A549 (cell line): ENCODE measurements around the gene DMC1. TPM values are rescaled to one million over a fixed set of nuclear protein-coding genes. Genes with fewer than 3 reads are reported as not detected.

Experiments
- ATAC-seq, 2 experiments: fragments of 200-7000 bp in 1 of 2; fragments of >200 bp in 1 of 2; cut with Nextera tagmentation in 1 of 2; cut with Tn5 transposase in 1 of 2; 3 replicates each; pipeline versions ENCODE4 v1.8.0 to v1.9.1; 2018 to 2020; ENCODE audit warnings: mild to moderate bottlenecking in 1 of 2, moderate library complexity in 1 of 2
- CTCF ChIA-PET: fragments of 300-600 bp; sonication (Branson Sonifier 250); formaldehyde crosslinking; extraction: SDS; loops from one replicate; lab custom pipeline; 2021; ENCODE audit warnings: antibody characterized with exemption, inconsistent platforms; lab: Yijun Ruan, JAX
- POLR2A ChIA-PET: fragments of 350-600 bp; formaldehyde crosslinking; extraction: SDS; loops from one replicate; lab custom pipeline; 2021; ENCODE audit warnings: antibody characterized with exemption, inconsistent platforms; lab: Yijun Ruan, JAX
- DNase-seq, 2 experiments: peaks; one replicate each; pipeline versions ENCODE4 v3.0.0 to v3.0.0-alpha.2; 2011 to 2016; ENCODE audit warnings: low read depth in 1 of 2, low spot score in 1 of 2
- FAIRE-seq: peaks from 2 replicates; lab custom pipeline; 2011; peaks lifted over from hg19 to GRCh38; lab: Jason Lieb, UNC
- H3K27ac ChIP-seq, 2 experiments: fragments of >200 bp; sonication (Bioruptor Twin); formaldehyde crosslinking; 3 replicates each; pipeline ENCODE4 v1.5.1; 2016 to 2017
- H3K4me1 ChIP-seq: fragments of >200 bp; sonication (Bioruptor Twin); formaldehyde crosslinking; 3 replicates; pipeline ENCODE4 v1.6.1; 2016
- H3K4me2 ChIP-seq: fragments of >200 bp; sonication (Bioruptor Twin); formaldehyde crosslinking; 3 replicates; pipeline ENCODE4 v1.6.1; 2016
- H3K4me3 ChIP-seq: fragments of >200 bp; sonication (Bioruptor Twin); formaldehyde crosslinking; 3 replicates; pipeline ENCODE4 v1.5.1; 2016
- H3K9me3 ChIP-seq: fragments of >200 bp; sonication (Bioruptor Twin); formaldehyde crosslinking; 3 replicates; pipeline ENCODE4 v1.6.1; 2016
- CHD4 ChIP-seq: fragments of 200-600 bp; sonication (generic); IDR thresholded peaks from 2 replicates; pipeline ENCODE4 v1.6.1; 2016; ENCODE audit warnings: antibody characterized with exemption, mild to moderate bottlenecking, borderline replicate concordance
- EHF ChIP-seq: fragments of 250-450 bp; sonication (Bioruptor Pico); IDR thresholded peaks from 2 replicates; pipeline ENCODE4 v1.5.0; 2020; ENCODE audit warnings: mild to moderate bottlenecking
- EHMT2 ChIP-seq: fragments of 200-600 bp; sonication (generic); IDR thresholded peaks from 2 replicates; pipeline ENCODE4 v1.6.1; 2016; ENCODE audit warnings: antibody characterized with exemption, low read depth, mild to moderate bottlenecking, moderate library complexity
- FOSB ChIP-seq: fragments of 250-450 bp; sonication (Bioruptor Pico); IDR thresholded peaks from 2 replicates; pipeline ENCODE4 v1.5.0; 2020; ENCODE audit warnings: mild to moderate bottlenecking, moderate library complexity
- GATA3 ChIP-seq: IDR thresholded peaks from 2 replicates; pipeline ENCODE4 v1.6.1; 2012; ENCODE audit warnings: borderline replicate concordance
- HMGXB4 ChIP-seq: fragments of 250-450 bp; sonication (Bioruptor Pico); IDR thresholded peaks from 2 replicates; pipeline ENCODE4 v1.5.0; 2021; ENCODE audit warnings: mild to moderate bottlenecking, moderate library complexity, borderline replicate concordance
- HOXB5 ChIP-seq: fragments of 250-450 bp; sonication (Bioruptor Pico); IDR thresholded peaks from 2 replicates; pipeline ENCODE4 v1.5.0; 2020; ENCODE audit warnings: mild to moderate bottlenecking, moderate library complexity
- JUNB ChIP-seq: fragments of >200 bp; sonication (Bioruptor Twin); formaldehyde crosslinking; IDR thresholded peaks from 2 replicates; pipeline ENCODE4 v1.6.1; 2016
- KDM5A ChIP-seq: fragments of 200-600 bp; sonication (generic); IDR thresholded peaks from 2 replicates; pipeline ENCODE4 v1.6.1; 2016; ENCODE audit warnings: antibody characterized with exemption, mild to moderate bottlenecking
- MAZ ChIP-seq: fragments of 150-350 bp; IDR thresholded peaks from 2 replicates; pipeline ENCODE4 v1.6.1; 2014; ENCODE audit warnings: antibody characterized with exemption, low read depth, low read length, borderline replicate concordance
- SREBF2 ChIP-seq: fragments of 450-650 bp; IDR thresholded peaks from 2 replicates; pipeline ENCODE4 v1.6.1; 2014; ENCODE audit warnings: mild to moderate bottlenecking, moderate library complexity
- USF2 ChIP-seq: fragments of 450-650 bp; IDR thresholded peaks from 2 replicates; pipeline ENCODE4 v1.6.1; 2014; ENCODE audit warnings: antibody characterized with exemption
- ZSCAN20 ChIP-seq: fragments of 250-450 bp; sonication (Bioruptor Pico); IDR thresholded peaks from 2 replicates; pipeline ENCODE4 v1.8.0; 2022; ENCODE audit warnings: mild to moderate bottlenecking, moderate library complexity
- WGBS: methylation state at CpG from one replicate; pipeline ENCODE4 v1.1.6; 2017; ENCODE audit errors: missing lambda C conversion rate; 5-methylcytosine and 5-hydroxymethylcytosine counted together
- polyA plus RNA-seq, 4 experiments: library from polyadenylated mRNA; depleted of rRNA in 3 of 4; stranded (reverse); fragments of >200 nt; fragmentation: RNase III in 1 of 4; extraction: RNeasy Plus Mini Kit Qiagen cat#74134 plus additional on column Dnase treatment in 1 of 4; gene quantifications; 2 replicates in 3 of 4; 3 replicates in 1 of 4; pipeline ENCODE4 v1.2.3, GENCODE V29; 2011 to 2017
- TF ChIP-seq, protein P1 (sequence below): fragments of 200-600 bp; sonication (generic); IDR thresholded peaks from 2 replicates; pipeline ENCODE4 v1.6.1; 2016; ENCODE audit warnings: antibody characterized with exemption, mild to moderate bottlenecking, moderate library complexity

DMC1 gene
- polyA plus RNA-seq, 2 of the 4 experiments (the other 2 are of a cell fraction), result 5.7 to 6.4 TPM

DNA sequence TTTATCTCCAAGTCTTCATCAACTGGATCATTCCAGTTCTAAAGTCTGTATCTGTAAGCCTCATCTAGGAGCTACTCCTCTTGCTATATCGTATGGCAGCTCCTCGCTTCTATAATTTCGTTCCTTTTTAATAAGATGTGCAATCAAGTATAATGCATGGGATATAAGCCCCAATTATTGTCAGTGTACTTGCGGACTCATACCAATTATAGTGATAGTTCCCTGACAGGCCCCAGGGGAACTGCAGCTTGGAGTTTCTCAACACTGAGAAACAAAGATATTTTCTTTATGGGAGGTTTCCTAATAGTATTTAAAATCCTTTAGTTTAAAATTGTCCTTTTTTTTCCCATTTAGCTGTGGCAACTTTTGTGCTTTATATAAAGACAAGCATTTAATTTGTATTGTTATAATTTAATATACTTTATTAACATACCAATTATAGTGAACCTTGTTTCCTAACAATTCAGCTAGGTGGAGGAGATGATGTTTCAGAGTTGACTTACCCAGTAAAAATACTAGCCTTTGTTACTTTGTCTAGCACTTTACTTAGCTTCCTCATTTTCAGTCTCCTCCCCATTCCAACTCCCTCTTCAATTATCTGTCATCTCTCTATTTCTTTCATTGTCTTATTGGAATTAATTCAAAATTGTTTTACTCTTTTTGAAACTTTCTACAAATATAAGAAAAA is 38.6 kb downstream of the DMC1 start (continued):
- no peak for TF ChIP-seq HMGXB4 (CRISPR knock-in tag)
- TF ChIP-seq, all 56 proteins: peak for 0

GRCh38 chr22:38524429-38524828 is 45.6 kb downstream of the DMC1 start:
- H3K4me2 ChIP-seq, result no peak overlapping the region
- CTCF ChIA-PET, result interaction anchor here (0.6 to 1.3 kb wide), 3 partner anchors 12 to 109 kb away, joined by 3 read pairs; no protein-coding TSS in a partner anchor
- H3K4me3 ChIP-seq, result no peak overlapping the region
- H3K27ac ChIP-seq, result no peak overlapping the region
- POLR2A ChIA-PET, result no interaction called here
- WGBS, result 68% methylated on average over 3 of the region's 3 CpGs
- TF ChIP-seq USF2 (no peak), ZSCAN20 (CRISPR knock-in tag) (no peak), EHF (CRISPR knock-in tag) (no peak)
- FAIRE-seq (no peak), DNase-seq (no peak), ATAC-seq (no peak)
- H3K9me3 ChIP-seq, result no peaks in the 10 kb centered on the region
- no peaks in the 10 kb centered on the region for H3K4me1 ChIP-seq

- WGBS, result 89% methylated on average over 5 of the region's 5 CpGs
- ChIA-PET CTCF (interaction anchor here (1.0 to 1.4 kb wide), 4 partner anchors 10 to 49 kb away, joined by 3 to 4 read pairs (median 3); no protein-coding TSS in a partner anchor), POLR2A (no interaction called here)
- H3K27ac ChIP-seq, result no peak overlapping the region
- no peak overlapping the region for H3K4me2 ChIP-seq
- ATAC-seq (no peak), FAIRE-seq (no peak), DNase-seq (no peak)
- no peak overlapping the region for H3K4me3 ChIP-seq
- no peaks in the 10 kb centered on the region for H3K4me1 ChIP-seq
- H3K9me3 ChIP-seq, result no peaks in the 10 kb centered on the region
- no peak for TF ChIP-seq MAZ
These were observed 46.5 kb downstream of the DMC1 start for GRCh38 chr22:38523479-38523878.

DNA sequence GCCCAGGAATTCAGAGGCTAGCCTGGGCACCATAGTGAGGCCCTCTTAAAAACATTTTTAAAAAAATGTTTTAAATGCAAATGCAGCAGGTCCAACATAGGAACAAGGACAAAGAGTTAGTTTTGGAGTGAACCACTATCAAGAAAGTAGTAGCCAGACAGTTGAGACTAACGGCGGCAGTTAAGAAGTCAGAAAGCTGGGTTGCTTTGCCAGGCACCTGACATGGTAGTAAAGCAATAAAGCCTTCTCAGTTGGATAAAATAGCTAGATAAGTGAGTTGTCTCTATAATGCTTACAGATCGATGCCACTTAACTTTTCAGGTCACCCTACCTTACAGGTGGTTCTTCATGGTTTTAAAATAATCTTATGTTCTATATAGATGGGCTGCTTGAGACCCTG is 47.0 kb downstream of the DMC1 start:
- FAIRE-seq (no peak), DNase-seq (no peak), ATAC-seq (no peak)
- Histone ChIP-seq H3K4me2 (no peak overlapping the region), H3K27ac (no peak overlapping the region), H3K9me3 (no peaks in the 10 kb centered on the region), H3K4me3 (no peak overlapping the region), H3K4me1 (no peaks in the 10 kb centered on the region)
- TF ChIP-seq HOXB5 (CRISPR knock-in tag) (no peak), CHD4 (no peak), KDM5A (no peak), SREBF2 (no peak), JUNB (no peak), GATA3 (no peak), FOSB (CRISPR knock-in tag) (no peak), EHMT2 (no peak)
- TF ChIP-seq, protein P1, sequence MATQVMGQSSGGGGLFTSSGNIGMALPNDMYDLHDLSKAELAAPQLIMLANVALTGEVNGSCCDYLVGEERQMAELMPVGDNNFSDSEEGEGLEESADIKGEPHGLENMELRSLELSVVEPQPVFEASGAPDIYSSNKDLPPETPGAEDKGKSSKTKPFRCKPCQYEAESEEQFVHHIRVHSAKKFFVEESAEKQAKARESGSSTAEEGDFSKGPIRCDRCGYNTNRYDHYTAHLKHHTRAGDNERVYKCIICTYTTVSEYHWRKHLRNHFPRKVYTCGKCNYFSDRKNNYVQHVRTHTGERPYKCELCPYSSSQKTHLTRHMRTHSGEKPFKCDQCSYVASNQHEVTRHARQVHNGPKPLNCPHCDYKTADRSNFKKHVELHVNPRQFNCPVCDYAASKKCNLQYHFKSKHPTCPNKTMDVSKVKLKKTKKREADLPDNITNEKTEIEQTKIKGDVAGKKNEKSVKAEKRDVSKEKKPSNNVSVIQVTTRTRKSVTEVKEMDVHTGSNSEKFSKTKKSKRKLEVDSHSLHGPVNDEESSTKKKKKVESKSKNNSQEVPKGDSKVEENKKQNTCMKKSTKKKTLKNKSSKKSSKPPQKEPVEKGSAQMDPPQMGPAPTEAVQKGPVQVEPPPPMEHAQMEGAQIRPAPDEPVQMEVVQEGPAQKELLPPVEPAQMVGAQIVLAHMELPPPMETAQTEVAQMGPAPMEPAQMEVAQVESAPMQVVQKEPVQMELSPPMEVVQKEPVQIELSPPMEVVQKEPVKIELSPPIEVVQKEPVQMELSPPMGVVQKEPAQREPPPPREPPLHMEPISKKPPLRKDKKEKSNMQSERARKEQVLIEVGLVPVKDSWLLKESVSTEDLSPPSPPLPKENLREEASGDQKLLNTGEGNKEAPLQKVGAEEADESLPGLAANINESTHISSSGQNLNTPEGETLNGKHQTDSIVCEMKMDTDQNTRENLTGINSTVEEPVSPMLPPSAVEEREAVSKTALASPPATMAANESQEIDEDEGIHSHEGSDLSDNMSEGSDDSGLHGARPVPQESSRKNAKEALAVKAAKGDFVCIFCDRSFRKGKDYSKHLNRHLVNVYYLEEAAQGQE, result no peak
- 81% methylated on average over 3 of the region's 3 CpGs for WGBS
- ChIA-PET CTCF (interaction anchor here (1.0 to 1.4 kb wide), 4 partner anchors 9 to 49 kb away, joined by 3 to 4 read pairs (median 3); no protein-coding TSS in a partner anchor), POLR2A (no interaction called here)
